Measurements from ENCODE around the gene ORC3.
"Not testable (repeated sequence)": the region's sequence is repeated elsewhere in the genome, so short reads cannot be mapped to it uniquely, and the experiment has no call there.

Gene ORC3

GRCh38 chr6:87706187-87706966 lies 116.4 kb downstream of the ORC3 start:
- peak; percentile 22 for DNase-seq (ENCODE audit: low spot score)
- ChIA-PET CTCF (no interaction called here), POLR2A (ENCODE audit: low non-redundant PET) (no interaction called here)
- TF ChIP-seq, protein P1, sequence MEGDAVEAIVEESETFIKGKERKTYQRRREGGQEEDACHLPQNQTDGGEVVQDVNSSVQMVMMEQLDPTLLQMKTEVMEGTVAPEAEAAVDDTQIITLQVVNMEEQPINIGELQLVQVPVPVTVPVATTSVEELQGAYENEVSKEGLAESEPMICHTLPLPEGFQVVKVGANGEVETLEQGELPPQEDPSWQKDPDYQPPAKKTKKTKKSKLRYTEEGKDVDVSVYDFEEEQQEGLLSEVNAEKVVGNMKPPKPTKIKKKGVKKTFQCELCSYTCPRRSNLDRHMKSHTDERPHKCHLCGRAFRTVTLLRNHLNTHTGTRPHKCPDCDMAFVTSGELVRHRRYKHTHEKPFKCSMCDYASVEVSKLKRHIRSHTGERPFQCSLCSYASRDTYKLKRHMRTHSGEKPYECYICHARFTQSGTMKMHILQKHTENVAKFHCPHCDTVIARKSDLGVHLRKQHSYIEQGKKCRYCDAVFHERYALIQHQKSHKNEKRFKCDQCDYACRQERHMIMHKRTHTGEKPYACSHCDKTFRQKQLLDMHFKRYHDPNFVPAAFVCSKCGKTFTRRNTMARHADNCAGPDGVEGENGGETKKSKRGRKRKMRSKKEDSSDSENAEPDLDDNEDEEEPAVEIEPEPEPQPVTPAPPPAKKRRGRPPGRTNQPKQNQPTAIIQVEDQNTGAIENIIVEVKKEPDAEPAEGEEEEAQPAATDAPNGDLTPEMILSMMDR (conservative IDR thresholded peaks at IDR 0.05; ENCODE audit: low read depth) = no peak
- no peak overlapping the region for H3K27ac ChIP-seq

- POLR2A ChIA-PET (ENCODE audit: low non-redundant PET); H3K27ac ChIP-seq; DNase-seq (ENCODE audit: low spot score): not testable (repeated sequence)
- CTCF ChIA-PET = interaction anchor here (0.6 kb wide), 1 partner anchor 57 kb away, joined by 3 read pairs; no protein-coding TSS in a partner anchor
Measured at GRCh38 chr6:87708581-87709427, 118.9 kb downstream of the ORC3 start.

GRCh38 chr6:87710090-87710489 lies 120.2 kb downstream of the ORC3 start:
- no peak overlapping the region for H3K27ac ChIP-seq
- ChIA-PET CTCF (no interaction called here), POLR2A (ENCODE audit: low non-redundant PET) (no interaction called here)
- DNase-seq (ENCODE audit: low spot score) = no peak
- TF ChIP-seq, protein P1 (conservative IDR thresholded peaks at IDR 0.05; ENCODE audit: low read depth) = no peak

GRCh38 chr6:87712713-87713112 lies 122.8 kb downstream of the ORC3 start:
- DNase-seq (ENCODE audit: low spot score); POLR2A ChIA-PET (ENCODE audit: low non-redundant PET); H3K27ac ChIP-seq: not testable (repeated sequence)
- CTCF ChIA-PET = interaction anchor here (0.6 kb wide), 1 partner anchor 93 kb away, joined by 3 read pairs; no protein-coding TSS in a partner anchor

GRCh38 chr6:87714093-87714842 lies 124.3 kb downstream of the ORC3 start:
- TF ChIP-seq, protein P1 (conservative IDR thresholded peaks at IDR 0.05; ENCODE audit: low read depth) = no peak
- H3K27ac ChIP-seq = no peak overlapping the region

More at GRCh38 chr6:87714093-87714842, 124.3 kb downstream of the ORC3 start:
- CTCF ChIA-PET = interaction anchor here (0.6 to 0.7 kb wide), 2 partner anchors 13 to 136 kb away, joined by 3 to 4 read pairs; no protein-coding TSS in a partner anchor
- peak; percentile 78 for DNase-seq (ENCODE audit: low spot score)
- POLR2A ChIA-PET (ENCODE audit: low non-redundant PET) = no interaction called here

Measured in RWPE1 (cell line).